ENCODE results near the gene SNCB.

- TF ChIP-seq, protein P1, sequence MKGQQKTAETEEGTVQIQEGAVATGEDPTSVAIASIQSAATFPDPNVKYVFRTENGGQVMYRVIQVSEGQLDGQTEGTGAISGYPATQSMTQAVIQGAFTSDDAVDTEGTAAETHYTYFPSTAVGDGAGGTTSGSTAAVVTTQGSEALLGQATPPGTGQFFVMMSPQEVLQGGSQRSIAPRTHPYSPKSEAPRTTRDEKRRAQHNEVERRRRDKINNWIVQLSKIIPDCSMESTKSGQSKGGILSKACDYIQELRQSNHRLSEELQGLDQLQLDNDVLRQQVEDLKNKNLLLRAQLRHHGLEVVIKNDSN (IDR thresholded peaks at IDR 0.05): no peak
- TF ChIP-seq EGR1 (IDR thresholded peaks at IDR 0.05) (no peak), CEBPB (IDR thresholded peaks at IDR 0.05) (no peak), ZBTB7A (IDR thresholded peaks at IDR 0.05; ENCODE audit: low read depth) (no peak), RAD21 (IDR thresholded peaks at IDR 0.05; ENCODE audit: low read depth) (no peak), YY1 (IDR thresholded peaks at IDR 0.05; ENCODE audit: low read depth) (no peak), EP300 (IDR thresholded peaks at IDR 0.05; ENCODE audit: borderline replicate concordance) (no peak), TAF1 (IDR thresholded peaks at IDR 0.05; ENCODE audit: low read depth) (no peak), FOXM1 (IDR thresholded peaks at IDR 0.05; ENCODE audit: borderline replicate concordance, low read depth) (no peak), CREB1 (IDR thresholded peaks at IDR 0.05; ENCODE audit: low read depth) (no peak), NFIC (IDR thresholded peaks at IDR 0.05) (no peak), TCF12 (IDR thresholded peaks at IDR 0.05; ENCODE audit: low read depth) (no peak)
- TF ChIP-seq, protein P2, sequence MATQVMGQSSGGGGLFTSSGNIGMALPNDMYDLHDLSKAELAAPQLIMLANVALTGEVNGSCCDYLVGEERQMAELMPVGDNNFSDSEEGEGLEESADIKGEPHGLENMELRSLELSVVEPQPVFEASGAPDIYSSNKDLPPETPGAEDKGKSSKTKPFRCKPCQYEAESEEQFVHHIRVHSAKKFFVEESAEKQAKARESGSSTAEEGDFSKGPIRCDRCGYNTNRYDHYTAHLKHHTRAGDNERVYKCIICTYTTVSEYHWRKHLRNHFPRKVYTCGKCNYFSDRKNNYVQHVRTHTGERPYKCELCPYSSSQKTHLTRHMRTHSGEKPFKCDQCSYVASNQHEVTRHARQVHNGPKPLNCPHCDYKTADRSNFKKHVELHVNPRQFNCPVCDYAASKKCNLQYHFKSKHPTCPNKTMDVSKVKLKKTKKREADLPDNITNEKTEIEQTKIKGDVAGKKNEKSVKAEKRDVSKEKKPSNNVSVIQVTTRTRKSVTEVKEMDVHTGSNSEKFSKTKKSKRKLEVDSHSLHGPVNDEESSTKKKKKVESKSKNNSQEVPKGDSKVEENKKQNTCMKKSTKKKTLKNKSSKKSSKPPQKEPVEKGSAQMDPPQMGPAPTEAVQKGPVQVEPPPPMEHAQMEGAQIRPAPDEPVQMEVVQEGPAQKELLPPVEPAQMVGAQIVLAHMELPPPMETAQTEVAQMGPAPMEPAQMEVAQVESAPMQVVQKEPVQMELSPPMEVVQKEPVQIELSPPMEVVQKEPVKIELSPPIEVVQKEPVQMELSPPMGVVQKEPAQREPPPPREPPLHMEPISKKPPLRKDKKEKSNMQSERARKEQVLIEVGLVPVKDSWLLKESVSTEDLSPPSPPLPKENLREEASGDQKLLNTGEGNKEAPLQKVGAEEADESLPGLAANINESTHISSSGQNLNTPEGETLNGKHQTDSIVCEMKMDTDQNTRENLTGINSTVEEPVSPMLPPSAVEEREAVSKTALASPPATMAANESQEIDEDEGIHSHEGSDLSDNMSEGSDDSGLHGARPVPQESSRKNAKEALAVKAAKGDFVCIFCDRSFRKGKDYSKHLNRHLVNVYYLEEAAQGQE (IDR thresholded peaks at IDR 0.05; ENCODE audit: low read depth): no peak
- TF ChIP-seq, protein P3, sequence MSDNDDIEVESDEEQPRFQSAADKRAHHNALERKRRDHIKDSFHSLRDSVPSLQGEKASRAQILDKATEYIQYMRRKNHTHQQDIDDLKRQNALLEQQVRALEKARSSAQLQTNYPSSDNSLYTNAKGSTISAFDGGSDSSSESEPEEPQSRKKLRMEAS (IDR thresholded peaks at IDR 0.05): no peak
Observed at GRCh38 chr5:176595386-176595943, 34.9 kb downstream of the SNCB start.
